BE2C (cell line): ENCODE data around the gene HHEX.
"Not testable (repeated sequence)": the region's sequence is repeated elsewhere in the genome, so short reads cannot be mapped to it uniquely, and the experiment has no call there.

Source experiments
- DNase-seq: peaks from one replicate; pipeline ENCODE4 v3.0.0-alpha.2; 2020
- H3K27me3 ChIP-seq: fragments of 250-450 bp; sonication (Bioruptor Pico); 2 replicates; pipeline ENCODE4 v1.5.1; 2020; ENCODE audit warnings: mild to moderate bottlenecking
- H3K36me3 ChIP-seq: fragments of 250-450 bp; sonication (Bioruptor Pico); 2 replicates; pipeline ENCODE4 v1.5.1; 2020; ENCODE audit warnings: mild to moderate bottlenecking
- H3K4me1 ChIP-seq: fragments of 250-450 bp; sonication (Bioruptor Pico); 2 replicates; pipeline ENCODE4 v1.5.1; 2020
- H3K4me3 ChIP-seq: 2 replicates; pipeline ENCODE4 v1.5.1; 2011; ENCODE audit warnings: low read depth, low read length
- H3K9me3 ChIP-seq: fragments of 250-450 bp; sonication (Bioruptor Pico); 2 replicates; pipeline ENCODE4 v1.5.1; 2020
- TF ChIP-seq, protein P1 (sequence below): IDR thresholded peaks from 2 replicates; pipeline ENCODE4 v1.5.1; 2012; ENCODE audit warnings: mild to moderate bottlenecking, low read depth, low read length

Gene HHEX

DNA sequence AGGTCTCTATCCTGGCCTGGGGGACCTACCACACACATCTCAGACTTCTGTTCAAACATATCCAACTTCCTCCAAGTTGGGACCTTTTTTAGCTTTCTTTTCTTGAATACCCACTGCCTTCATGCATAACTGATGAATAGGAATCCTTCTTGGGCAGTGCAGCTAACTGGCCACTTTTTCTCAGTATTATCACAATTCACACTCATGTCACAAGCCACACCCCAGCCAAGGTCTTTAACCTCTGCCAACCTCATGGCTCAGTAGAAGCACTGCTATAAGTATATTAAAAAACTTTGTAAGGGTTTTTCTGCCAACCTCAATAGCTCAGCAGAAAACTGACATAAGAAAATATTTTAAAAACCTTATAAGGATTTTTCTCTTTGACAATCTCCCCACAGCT is 44.5 kb downstream of the HHEX start:
- TF ChIP-seq, protein P1, sequence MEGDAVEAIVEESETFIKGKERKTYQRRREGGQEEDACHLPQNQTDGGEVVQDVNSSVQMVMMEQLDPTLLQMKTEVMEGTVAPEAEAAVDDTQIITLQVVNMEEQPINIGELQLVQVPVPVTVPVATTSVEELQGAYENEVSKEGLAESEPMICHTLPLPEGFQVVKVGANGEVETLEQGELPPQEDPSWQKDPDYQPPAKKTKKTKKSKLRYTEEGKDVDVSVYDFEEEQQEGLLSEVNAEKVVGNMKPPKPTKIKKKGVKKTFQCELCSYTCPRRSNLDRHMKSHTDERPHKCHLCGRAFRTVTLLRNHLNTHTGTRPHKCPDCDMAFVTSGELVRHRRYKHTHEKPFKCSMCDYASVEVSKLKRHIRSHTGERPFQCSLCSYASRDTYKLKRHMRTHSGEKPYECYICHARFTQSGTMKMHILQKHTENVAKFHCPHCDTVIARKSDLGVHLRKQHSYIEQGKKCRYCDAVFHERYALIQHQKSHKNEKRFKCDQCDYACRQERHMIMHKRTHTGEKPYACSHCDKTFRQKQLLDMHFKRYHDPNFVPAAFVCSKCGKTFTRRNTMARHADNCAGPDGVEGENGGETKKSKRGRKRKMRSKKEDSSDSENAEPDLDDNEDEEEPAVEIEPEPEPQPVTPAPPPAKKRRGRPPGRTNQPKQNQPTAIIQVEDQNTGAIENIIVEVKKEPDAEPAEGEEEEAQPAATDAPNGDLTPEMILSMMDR = no peak
- Histone ChIP-seq H3K36me3 (no peaks in the 10 kb centered on the region), H3K27me3 (no peaks in the 10 kb centered on the region; the same call in 1 of the 2 replicates), H3K4me3 (no peak overlapping the region), H3K9me3 (no peaks in the 10 kb centered on the region), H3K4me1 (no peaks in the 10 kb centered on the region)
- no peak for DNase-seq

- Histone ChIP-seq H3K4me3 (no peak overlapping the region), H3K4me1 (no peaks in the 10 kb centered on the region), H3K9me3 (no peaks in the 10 kb centered on the region), H3K36me3 (no peaks in the 10 kb centered on the region), H3K27me3 (no peaks in the 10 kb centered on the region; the same call in 1 of the 2 replicates)
- no peak for DNase-seq
- TF ChIP-seq, protein P1 = no peak
These were observed 46.2 kb downstream of the HHEX start for GRCh38 chr10:92735938-92736337.

DNA sequence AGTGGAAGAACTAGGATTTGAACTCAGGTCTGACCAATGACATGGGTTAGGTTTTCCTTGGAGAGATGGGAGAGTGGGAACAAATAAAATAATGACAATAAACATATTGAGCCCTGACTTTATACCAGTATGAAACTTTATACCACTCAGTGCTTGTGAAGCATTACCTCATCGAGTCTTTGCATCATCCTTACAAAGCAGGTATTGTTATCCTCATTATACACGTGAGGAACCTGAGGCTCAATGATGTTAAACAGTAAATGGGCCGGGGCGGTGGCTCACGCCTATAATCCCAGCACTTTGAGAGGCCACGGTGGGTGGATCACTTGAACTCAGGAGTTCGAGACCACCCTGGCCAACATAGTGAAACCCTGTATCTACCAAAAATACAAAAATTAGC is 47.7 kb downstream of the HHEX start:
- Histone ChIP-seq H3K36me3 (no peaks in the 10 kb centered on the region), H3K4me1 (no peaks in the 10 kb centered on the region), H3K9me3 (no peaks in the 10 kb centered on the region), H3K27me3 (no peaks in the 10 kb centered on the region; the same call in 1 of the 2 replicates), H3K4me3 (no peak overlapping the region)
- no peak for DNase-seq
- TF ChIP-seq, protein P1 = no peak

- no peak for DNase-seq
- H3K4me3 ChIP-seq = no peak overlapping the region
- H3K27me3 ChIP-seq = no peaks in the 10 kb centered on the region; the same call in 1 of the 2 replicates
- TF ChIP-seq, protein P1 = no peak
- no peaks in the 10 kb centered on the region for H3K9me3 ChIP-seq
- no peaks in the 10 kb centered on the region for H3K4me1 ChIP-seq
- H3K36me3 ChIP-seq = no peaks in the 10 kb centered on the region
These were observed 51.0 kb downstream of the HHEX start for GRCh38 chr10:92740762-92741161.

GRCh38 chr10:92741741-92742140 is 52.0 kb downstream of the HHEX start:
- DNase-seq, H3K36me3 ChIP-seq, H3K4me3 ChIP-seq, H3K9me3 ChIP-seq, H3K27me3 ChIP-seq, H3K4me1 ChIP-seq: not testable (repeated sequence)

DNA sequence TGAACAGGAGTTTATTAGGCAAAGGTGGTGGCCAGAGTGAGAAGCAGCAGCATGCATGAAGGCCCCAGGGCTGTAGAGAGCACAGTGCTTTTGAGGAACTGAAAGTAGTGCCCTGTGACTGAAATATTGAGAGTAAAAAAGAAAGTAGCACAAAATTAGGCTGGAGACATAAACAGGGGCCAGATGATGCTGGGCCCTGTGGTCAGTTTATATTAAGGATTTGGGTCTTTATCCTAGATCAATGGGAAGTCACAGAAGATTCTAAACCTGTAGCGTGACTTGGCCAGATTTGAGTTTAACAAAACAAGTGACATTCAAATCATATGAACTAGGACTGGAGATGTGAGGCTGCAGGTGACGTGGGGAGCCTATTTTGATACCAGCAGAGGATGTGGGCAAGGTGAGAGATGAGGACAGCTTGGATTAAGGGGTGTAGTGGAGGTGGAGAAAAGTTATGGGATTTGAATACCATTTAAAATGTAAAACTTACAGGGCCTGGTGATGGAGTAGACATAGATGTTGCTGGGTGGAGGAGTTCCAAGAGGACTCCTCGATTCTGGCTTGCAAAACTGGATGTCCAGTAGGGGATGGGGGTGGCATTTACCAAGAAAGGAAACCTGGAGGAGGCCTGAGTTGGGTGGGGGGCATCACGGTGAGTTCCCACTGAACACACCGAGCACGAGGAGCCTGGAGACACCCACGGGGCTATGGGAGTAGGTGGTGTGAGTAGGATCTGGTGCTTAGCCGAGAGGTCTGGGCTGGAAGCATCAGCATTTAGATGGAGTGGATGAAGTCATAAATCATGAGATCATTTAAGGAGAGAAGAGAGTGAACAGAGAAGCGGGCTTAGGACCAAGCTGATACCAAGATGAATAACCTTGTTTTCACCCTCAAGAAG is 52.8 kb downstream of the HHEX start:
- no peaks in the 10 kb centered on the region for H3K9me3 ChIP-seq
- no peak overlapping the region for H3K4me3 ChIP-seq
- no peak for DNase-seq
- no peaks in the 10 kb centered on the region for H3K4me1 ChIP-seq
- no peaks in the 10 kb centered on the region; the same call in 1 of the 2 replicates for H3K27me3 ChIP-seq
- TF ChIP-seq, protein P1 = no peak
- no peaks in the 10 kb centered on the region for H3K36me3 ChIP-seq
